ENCODE results near the gene ADGRG3. TPM values are rescaled to one million over a fixed set of nuclear protein-coding genes. Genes with fewer than 3 reads are reported as not detected.

The ADGRG3 gene
- polyA plus RNA-seq, 1 donor (not counting 4 experiments of a cell fraction or from before 2014, with no cell fraction given) = not detected

DNA sequence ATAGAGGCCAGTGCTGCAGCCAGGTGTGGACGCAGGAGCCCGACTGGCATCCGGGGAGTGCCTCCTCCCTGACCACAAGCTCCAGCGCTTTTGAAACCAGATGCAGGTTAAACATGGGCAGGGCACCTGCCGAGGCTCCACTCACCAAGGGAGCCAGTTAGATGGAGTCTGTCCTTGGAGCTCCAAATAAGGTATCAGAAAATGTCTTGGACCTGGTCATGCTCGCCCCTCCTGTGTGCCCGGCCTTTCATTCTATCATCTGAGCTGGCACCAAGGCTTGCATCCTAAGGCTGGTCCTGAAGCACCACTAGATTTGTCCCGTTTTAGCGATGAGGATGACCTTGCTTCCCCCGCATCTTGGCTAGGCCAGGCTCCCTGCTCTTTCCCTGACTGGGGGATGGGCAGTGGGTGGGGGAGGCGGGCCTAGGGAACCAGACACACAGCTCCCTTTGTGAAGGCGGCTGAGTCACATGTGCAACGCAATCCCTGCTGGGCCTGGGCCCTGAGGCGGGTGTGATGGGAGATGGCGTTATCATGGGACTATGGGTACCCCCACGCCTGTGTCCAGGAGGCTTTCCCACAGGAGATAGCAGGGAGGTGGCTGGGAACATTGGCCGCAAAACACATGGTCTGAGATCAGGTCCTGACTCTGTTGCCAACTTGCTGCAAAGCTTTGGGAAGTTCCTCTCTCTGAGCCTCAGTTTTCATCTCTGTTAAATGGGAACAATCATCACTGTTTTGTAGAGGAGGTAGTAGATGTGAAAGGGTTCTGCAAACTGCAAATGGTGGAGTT lies 44.7 kb upstream of the ADGRG3 start:
- Histone ChIP-seq H3K36me3 (ENCODE audit: control insufficient read depth in 2 of 2, extremely low read depth in 1 of 2, insufficient read depth in 2 of 2, low read length in 2 of 2) (peaks cover 4 to 8% of the 10 kb centered on the region in 2 experiments), H3K79me2 (ENCODE audit: control insufficient read depth, insufficient read depth, low read length) (peaks cover 40% of the 10 kb centered on the region), H3K4me2 (ENCODE audit: control insufficient read depth, extremely low read depth, insufficient read depth, low read depth, low read length) (peak overlapping the region; percentile 94), H3K4me3 (ENCODE audit: control insufficient read depth in 2 of 3, extremely low read depth in 1 of 3, insufficient read depth in 2 of 3, low read depth in 1 of 3, low read length in 3 of 3) (no peak overlapping the region), H3K4me1 (ENCODE audit: control insufficient read depth, extremely low read depth, insufficient read depth, low read length) (peaks cover 70% of the 10 kb centered on the region), H2AFZ (ENCODE audit: control insufficient read depth, low read length) (no peak overlapping the region), H4K20me1 (ENCODE audit: control insufficient read depth, extremely low read depth, insufficient read depth, low read length) (peaks cover 7% of the 10 kb centered on the region), H3K27me3 (ENCODE audit: control insufficient read depth, extremely low read depth, insufficient read depth, low read length) (no peaks in the 10 kb centered on the region), H3K27ac (ENCODE audit: control insufficient read depth, insufficient read depth, low read length) (peak overlapping the region; percentile 91), H3K9me3 (ENCODE audit: control insufficient read depth, low read depth, low read length) (no peaks in the 10 kb centered on the region), H3K9ac (ENCODE audit: control insufficient read depth, extremely low read depth, insufficient read depth, low read length) (peak overlapping the region; percentile 87), H3K9me1 (ENCODE audit: control insufficient read depth, extremely low read depth, insufficient read depth, low read length) (no peaks in the 10 kb centered on the region)
- no peak for TF ChIP-seq EZH2 (IDR thresholded peaks at IDR 0.05; ENCODE audit: low read length)
- TF ChIP-seq, protein P1, sequence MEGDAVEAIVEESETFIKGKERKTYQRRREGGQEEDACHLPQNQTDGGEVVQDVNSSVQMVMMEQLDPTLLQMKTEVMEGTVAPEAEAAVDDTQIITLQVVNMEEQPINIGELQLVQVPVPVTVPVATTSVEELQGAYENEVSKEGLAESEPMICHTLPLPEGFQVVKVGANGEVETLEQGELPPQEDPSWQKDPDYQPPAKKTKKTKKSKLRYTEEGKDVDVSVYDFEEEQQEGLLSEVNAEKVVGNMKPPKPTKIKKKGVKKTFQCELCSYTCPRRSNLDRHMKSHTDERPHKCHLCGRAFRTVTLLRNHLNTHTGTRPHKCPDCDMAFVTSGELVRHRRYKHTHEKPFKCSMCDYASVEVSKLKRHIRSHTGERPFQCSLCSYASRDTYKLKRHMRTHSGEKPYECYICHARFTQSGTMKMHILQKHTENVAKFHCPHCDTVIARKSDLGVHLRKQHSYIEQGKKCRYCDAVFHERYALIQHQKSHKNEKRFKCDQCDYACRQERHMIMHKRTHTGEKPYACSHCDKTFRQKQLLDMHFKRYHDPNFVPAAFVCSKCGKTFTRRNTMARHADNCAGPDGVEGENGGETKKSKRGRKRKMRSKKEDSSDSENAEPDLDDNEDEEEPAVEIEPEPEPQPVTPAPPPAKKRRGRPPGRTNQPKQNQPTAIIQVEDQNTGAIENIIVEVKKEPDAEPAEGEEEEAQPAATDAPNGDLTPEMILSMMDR (optimal IDR thresholded peaks at IDR 0.05 in 1 of 3, IDR thresholded peaks at IDR 0.05 in 1 of 3, conservative IDR thresholded peaks at IDR 0.05 in 1 of 3; ENCODE audit: extremely low read depth in 1 of 3, insufficient read depth in 2 of 3, low read length in 3 of 3) = no peak
- FAIRE-seq = peak; percentile 78
- peak; percentile 79 for DNase-seq (ENCODE audit: low read depth, low spot score)
- dilution Hi-C loops (cut with MboI; ENCODE audit: extremely low pct_ligation_motif_present, low sequenced_read_pairs) = no loop called here

DNA sequence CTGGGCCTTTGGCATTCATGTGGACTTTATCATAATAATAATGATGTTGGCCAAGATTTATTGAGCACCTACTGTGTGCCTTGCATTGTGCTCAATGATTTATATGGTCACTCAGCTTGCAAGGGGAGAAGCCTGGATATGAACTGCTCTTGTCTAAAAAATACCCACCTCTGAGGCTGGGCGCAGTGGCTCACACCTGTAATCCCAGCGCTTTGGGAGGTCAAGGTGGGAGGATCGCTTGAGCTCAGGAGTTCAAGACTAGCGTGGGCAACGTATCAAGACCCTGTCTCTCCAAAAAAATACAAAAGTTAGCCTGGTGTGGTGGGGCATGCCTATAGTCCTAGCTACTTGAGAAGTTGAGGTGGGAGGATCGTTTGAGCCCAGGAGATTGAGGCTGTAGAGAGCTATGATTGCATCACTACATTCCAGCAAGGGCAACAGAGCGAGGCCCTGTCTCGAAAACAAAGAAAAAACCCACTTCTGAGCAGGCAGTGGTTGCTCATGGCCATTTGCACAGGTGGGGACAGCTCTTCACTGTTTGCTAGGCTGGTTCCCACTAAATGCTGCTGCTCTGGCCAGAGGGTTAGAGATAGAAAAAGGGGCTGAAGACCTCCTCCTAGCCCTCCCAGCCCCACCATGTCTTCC lies 43.9 kb upstream of the ADGRG3 start:
- Histone ChIP-seq H3K36me3 (ENCODE audit: control insufficient read depth in 2 of 2, extremely low read depth in 1 of 2, insufficient read depth in 2 of 2, low read length in 2 of 2) (peaks cover 4 to 8% of the 10 kb centered on the region in 2 experiments), H3K4me2 (ENCODE audit: control insufficient read depth, extremely low read depth, insufficient read depth, low read depth, low read length) (peak overlapping the region; percentile 31), H3K79me2 (ENCODE audit: control insufficient read depth, insufficient read depth, low read length) (peaks cover 46% of the 10 kb centered on the region), H3K4me1 (ENCODE audit: control insufficient read depth, extremely low read depth, insufficient read depth, low read length) (peaks cover 70% of the 10 kb centered on the region), H3K4me3 (ENCODE audit: control insufficient read depth in 2 of 3, extremely low read depth in 1 of 3, insufficient read depth in 2 of 3, low read depth in 1 of 3, low read length in 3 of 3) (no peak overlapping the region), H3K9ac (ENCODE audit: control insufficient read depth, extremely low read depth, insufficient read depth, low read length) (no peak overlapping the region), H2AFZ (ENCODE audit: control insufficient read depth, low read length) (no peak overlapping the region), H3K9me3 (ENCODE audit: control insufficient read depth, low read depth, low read length) (no peaks in the 10 kb centered on the region), H3K27ac (ENCODE audit: control insufficient read depth, insufficient read depth, low read length) (peak overlapping the region; percentile 91), H4K20me1 (ENCODE audit: control insufficient read depth, extremely low read depth, insufficient read depth, low read length) (peaks cover 7% of the 10 kb centered on the region), H3K9me1 (ENCODE audit: control insufficient read depth, extremely low read depth, insufficient read depth, low read length) (peaks cover 2% of the 10 kb centered on the region), H3K27me3 (ENCODE audit: control insufficient read depth, extremely low read depth, insufficient read depth, low read length) (no peaks in the 10 kb centered on the region)
- FAIRE-seq (no peak), DNase-seq (ENCODE audit: low read depth, low spot score) (no peak)
- no peak for TF ChIP-seq EZH2 (IDR thresholded peaks at IDR 0.05; ENCODE audit: low read length)
- TF ChIP-seq, protein P1 (optimal IDR thresholded peaks at IDR 0.05 in 1 of 3, IDR thresholded peaks at IDR 0.05 in 1 of 3, conservative IDR thresholded peaks at IDR 0.05 in 1 of 3; ENCODE audit: extremely low read depth in 1 of 3, insufficient read depth in 2 of 3, low read length in 3 of 3) = no peak
- dilution Hi-C loops (cut with MboI; ENCODE audit: extremely low pct_ligation_motif_present, low sequenced_read_pairs) = no loop called here
